Bronchial epithelial cell (primary cell): ENCODE measurements around the gene OSBP2. TPM values are rescaled to one million over a fixed set of nuclear protein-coding genes. Genes with fewer than 3 reads are reported as not detected.
A peak's percentile ranks its signal among the peaks of the same experiment; 100 is the strongest.

Experiments used
- DNase-seq: peaks from one replicate; pipeline ENCODE4 v3.0.0-alpha.2; 2010; ENCODE audit warnings: low read depth
- FAIRE-seq: peaks from 2 replicates; lab custom pipeline; 2011; peaks lifted over from hg19 to GRCh38; lab: Jason Lieb, UNC
- H3K27me3 ChIP-seq: 2 replicates; pipeline ENCODE4 v1.5.1; 2011; ENCODE audit warnings: low read length; ENCODE audit not compliant: control insufficient read depth, insufficient read depth
- H3K36me3 ChIP-seq: 2 replicates; pipeline ENCODE4 v1.5.1; 2011; ENCODE audit warnings: low read length; ENCODE audit not compliant: control insufficient read depth, insufficient read depth
- H3K4me3 ChIP-seq: 2 replicates; pipeline ENCODE4 v1.5.1; 2011; ENCODE audit warnings: mild to moderate bottlenecking, low read depth, low read length, control low read depth
- total RNA-seq: library from RNA; depleted of rRNA; stranded (reverse); fragments of >200 nt; gene quantifications from 2 replicates; pipeline ENCODE4 v1.2.1, GENCODE V29; 2014
- TF ChIP-seq, protein P1 (sequence below): IDR thresholded peaks from 2 replicates; pipeline ENCODE4 v1.5.1; 2011; ENCODE audit warnings: mild to moderate bottlenecking, moderate library complexity, low read length, control low read depth, inconsistent platforms; ENCODE audit not compliant: insufficient read depth, severe bottlenecking

Gene OSBP2
- total RNA-seq, 1 donor from 2014 or later: 23.4 TPM

DNA sequence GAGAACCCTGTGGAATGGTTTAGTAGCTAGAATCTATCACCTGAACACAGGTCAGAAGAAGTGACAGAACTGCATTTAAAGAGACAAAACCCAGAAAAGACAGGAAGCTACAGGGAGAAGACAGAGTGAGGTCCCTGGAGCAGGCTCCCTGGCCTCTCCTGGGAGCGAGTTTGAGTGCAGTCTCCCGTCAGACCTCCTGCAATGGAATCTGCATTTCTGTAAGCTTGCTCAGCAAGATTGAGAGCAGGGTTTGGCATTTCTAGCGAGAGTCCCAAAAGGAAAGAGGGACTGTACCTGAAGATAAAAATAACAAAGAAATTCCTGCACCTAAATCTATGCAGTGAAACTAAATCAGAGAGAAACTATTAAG, 199.7 kb downstream of the OSBP2 start:
- TF ChIP-seq, protein P1, sequence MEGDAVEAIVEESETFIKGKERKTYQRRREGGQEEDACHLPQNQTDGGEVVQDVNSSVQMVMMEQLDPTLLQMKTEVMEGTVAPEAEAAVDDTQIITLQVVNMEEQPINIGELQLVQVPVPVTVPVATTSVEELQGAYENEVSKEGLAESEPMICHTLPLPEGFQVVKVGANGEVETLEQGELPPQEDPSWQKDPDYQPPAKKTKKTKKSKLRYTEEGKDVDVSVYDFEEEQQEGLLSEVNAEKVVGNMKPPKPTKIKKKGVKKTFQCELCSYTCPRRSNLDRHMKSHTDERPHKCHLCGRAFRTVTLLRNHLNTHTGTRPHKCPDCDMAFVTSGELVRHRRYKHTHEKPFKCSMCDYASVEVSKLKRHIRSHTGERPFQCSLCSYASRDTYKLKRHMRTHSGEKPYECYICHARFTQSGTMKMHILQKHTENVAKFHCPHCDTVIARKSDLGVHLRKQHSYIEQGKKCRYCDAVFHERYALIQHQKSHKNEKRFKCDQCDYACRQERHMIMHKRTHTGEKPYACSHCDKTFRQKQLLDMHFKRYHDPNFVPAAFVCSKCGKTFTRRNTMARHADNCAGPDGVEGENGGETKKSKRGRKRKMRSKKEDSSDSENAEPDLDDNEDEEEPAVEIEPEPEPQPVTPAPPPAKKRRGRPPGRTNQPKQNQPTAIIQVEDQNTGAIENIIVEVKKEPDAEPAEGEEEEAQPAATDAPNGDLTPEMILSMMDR: no peak

DNA sequence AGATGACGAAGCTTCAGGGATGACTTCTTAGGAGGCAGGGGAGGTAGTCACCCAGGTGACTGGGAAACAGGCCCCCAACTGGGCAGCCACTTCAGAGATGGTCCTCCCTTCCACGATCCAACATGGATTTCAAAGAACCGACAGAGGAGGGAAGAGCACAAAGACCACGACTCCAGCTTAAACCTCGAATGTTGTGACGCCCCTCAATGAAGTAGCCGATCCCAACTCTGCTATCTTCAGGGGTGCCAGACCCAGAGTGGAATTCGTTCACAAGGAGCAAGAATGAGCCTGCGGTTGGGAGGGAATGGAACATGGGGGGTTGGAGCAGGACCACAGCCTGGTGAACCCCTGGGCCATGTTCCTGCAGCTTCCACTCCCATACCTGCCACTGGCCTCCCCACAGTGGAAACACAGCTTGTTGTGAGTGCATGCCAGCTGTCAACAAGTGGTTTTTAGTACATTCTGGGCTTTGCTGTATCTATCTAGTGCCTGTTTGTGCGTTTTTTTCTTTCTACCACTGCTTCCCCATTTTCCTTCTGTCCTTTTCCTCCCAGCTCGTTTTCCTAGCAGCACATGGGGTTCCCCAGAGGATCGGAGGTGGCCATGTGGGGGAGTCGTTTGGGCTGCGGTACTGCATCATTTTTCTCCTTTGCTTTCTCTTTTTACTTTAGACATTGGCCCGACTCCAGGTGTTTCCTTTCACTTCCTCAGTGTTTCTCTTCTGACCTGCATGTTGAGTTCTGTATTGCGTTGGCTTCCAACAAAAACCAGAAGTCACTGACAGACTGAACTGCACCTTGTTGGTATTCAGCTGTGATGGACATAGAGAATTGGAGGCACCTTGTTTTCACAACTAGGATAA, 208.1 kb downstream of the OSBP2 start:
- TF ChIP-seq, protein P1: no peak
- FAIRE-seq: peak; percentile 36
- DNase-seq: no peak
- Histone ChIP-seq H3K27me3 (no peaks in the 10 kb centered on the region), H3K4me3 (no peak overlapping the region), H3K36me3 (no peaks in the 10 kb centered on the region)

More for the DNA sequence above, 199.7 kb downstream of the OSBP2 start:
- FAIRE-seq: no peak
- H3K4me3 ChIP-seq: no peak overlapping the region
- no peak for DNase-seq
- no peaks in the 10 kb centered on the region for H3K27me3 ChIP-seq
- H3K36me3 ChIP-seq: no peaks in the 10 kb centered on the region

DNA sequence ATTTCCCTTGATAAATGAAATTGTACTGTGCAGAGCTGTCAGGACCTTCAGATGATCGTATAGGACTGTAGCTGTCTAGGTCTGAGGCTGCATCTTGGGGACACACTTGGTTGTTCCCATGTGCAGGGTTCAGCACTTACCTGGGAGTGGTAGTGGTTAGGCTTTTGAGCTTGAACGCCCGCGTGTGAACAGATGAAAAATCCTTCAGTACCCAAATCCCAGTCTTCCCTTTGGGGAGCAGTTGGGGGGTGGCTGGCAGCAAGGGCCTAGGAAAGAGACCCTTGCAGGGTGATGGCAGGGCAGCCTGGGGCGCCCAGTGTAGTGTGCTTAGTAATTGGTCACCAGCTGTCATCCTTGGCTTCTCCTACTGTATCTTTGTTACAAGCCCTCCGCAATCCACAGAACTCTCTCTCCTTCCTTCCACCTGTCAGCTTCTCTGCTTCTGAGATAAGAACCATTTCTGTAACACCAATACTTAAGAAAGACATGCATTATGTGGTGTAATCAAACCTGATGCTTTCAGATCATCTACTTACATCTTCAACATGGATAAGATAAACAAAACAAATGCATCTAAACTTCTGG, 209.3 kb downstream of the OSBP2 start:
- TF ChIP-seq, protein P1: no peak
- no peak overlapping the region for H3K4me3 ChIP-seq
- DNase-seq: no peak
- FAIRE-seq: no peak
- no peaks in the 10 kb centered on the region for H3K36me3 ChIP-seq
- no peaks in the 10 kb centered on the region for H3K27me3 ChIP-seq

DNA sequence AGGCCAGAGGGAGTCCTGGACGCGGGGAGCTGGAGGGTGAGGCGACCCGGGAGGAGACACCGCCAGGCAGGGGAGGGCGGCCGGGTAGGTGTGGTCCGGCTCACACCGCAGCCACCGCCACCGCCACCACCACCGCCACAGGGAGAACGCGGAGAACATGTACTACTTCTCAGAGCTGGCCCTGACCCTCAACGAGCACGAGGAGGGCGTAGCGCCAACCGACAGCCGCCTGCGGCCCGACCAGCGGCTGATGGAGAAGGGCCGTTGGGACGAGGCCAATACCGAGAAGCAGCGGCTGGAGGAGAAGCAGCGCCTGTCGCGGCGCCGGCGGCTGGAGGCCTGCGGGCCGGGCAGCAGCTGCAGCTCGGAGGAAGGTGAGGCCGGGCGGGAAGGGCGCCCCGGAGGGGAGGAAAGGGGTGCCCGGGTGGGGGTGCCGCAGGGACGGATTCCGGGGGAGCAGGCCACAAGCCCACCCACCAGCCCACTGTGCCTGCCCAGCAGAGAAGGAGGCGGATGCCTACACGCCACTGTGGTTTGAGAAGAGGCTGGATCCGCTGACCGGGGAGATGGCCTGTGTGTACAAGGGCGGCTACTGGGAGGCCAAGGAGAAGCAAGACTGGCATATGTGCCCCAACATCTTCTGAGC, 211.1 kb downstream of the OSBP2 start:
- no peaks in the 10 kb centered on the region for H3K27me3 ChIP-seq
- no peaks in the 10 kb centered on the region for H3K36me3 ChIP-seq
- FAIRE-seq: no peak
- no peak overlapping the region for H3K4me3 ChIP-seq
- no peak for DNase-seq
- TF ChIP-seq, protein P1: no peak

DNA sequence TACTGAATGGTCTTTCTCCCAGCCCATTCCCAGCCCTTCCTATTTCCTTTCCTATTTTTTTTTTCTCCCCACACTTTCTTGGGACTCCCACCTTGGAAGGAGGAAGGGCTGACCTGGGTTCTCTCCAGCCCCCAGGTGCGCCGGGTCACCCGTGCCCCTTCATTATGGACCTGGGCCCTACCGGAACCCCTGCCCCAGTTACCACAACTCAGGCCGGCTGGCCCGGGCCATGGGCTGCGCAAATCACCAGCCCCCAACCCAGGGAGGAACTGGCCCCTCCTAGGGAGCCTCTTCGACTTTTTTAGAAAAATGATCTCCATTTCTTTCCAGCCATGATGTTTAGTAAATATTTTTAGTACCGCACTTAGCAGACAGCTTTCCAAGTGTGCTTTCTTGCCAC, 211.7 kb downstream of the OSBP2 start:
- no peaks in the 10 kb centered on the region for H3K36me3 ChIP-seq
- DNase-seq (no peak), FAIRE-seq (no peak)
- H3K4me3 ChIP-seq: no peak overlapping the region
- TF ChIP-seq, protein P1: no peak
- no peaks in the 10 kb centered on the region for H3K27me3 ChIP-seq
